Activated CD4-positive, CD25-positive, alpha-beta regulatory T cell treated with anti-CD3 and anti-CD28 coated beads, Interleukin-2, amount 50 U/mL, for 24 hours (primary cell): Measurements from ENCODE around the gene NCF4.

Experiments
- ATAC-seq, 2 donors: fragments of 150-1000 bp; cut with Tn5 transposase; one replicate each; pipeline ENCODE4 v1.10.0; 2021; ENCODE audit warnings: mild to moderate bottlenecking in 1 of 2, moderate library complexity in 1 of 2

Gene NCF4

GRCh38 chr22:36838119-36839030 lies 22.4 kb upstream of the NCF4 start:
- ATAC-seq, result no peak

GRCh38 chr22:36839356-36840073 lies 21.3 kb upstream of the NCF4 start:
- no peak for ATAC-seq

DNA sequence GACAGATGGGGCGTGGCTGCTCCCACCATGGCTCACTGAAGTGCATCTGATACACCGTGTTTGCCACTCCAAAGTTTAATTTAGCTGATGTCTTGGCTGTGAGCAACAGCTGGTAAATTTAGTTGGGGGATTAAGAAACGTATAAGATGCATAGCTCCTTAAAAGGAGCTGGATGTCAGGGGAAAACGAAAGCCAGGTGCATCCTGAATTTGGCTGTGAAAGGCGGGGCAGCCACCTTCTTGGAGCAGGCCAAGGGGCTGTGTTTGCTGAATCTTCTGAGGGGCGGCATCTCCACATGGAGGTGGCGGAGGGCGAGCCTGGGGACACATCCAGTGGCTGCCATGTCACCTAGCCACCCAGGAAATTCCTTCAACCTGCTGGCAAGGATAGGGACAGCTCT lies 20.7 kb upstream of the NCF4 start:
- no peak for ATAC-seq

- no peak for ATAC-seq
These were observed 14.5 kb upstream of the NCF4 start for GRCh38 chr22:36846271-36846670.

DNA sequence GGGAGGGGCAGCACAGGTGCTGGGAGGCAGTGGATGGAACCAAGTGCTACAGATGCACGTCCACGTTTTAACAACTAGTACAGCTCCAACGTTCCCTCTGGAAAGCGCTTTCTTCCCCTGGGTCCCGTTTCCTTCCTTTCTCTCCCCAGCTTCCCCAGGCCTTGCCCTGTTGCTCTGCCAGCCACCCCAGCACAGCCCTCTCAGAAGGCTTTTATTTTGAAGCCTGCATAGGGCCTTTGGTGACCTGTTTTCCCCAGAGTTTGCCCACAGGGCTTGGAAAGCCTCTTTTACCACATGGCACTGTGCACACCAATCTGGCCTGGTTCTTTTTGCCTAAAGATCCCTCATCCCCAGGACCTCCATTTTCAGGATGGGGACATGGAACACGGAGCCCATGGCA lies 13.9 kb upstream of the NCF4 start:
- ATAC-seq, result no peak

DNA sequence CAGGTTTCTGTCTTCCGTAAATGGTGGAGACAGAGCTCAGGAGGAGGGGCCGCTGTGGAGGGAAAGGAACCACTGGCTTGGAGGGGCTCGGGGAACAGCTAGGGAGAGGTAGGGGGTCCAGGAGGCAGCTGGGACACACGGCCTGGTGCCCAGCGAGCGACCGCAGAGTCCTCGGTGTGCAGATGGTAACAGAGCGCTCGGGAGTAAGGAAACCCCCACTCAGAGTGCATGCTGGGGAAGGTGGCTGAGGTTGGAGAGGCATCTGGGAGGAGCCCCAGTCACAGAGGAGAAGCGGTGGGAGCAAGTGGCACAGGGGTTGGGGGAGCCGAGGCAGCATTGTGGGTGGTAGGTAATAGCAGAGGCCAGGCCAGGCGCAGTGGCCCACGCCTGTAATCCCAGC lies 10.8 kb upstream of the NCF4 start:
- no peak for ATAC-seq

DNA sequence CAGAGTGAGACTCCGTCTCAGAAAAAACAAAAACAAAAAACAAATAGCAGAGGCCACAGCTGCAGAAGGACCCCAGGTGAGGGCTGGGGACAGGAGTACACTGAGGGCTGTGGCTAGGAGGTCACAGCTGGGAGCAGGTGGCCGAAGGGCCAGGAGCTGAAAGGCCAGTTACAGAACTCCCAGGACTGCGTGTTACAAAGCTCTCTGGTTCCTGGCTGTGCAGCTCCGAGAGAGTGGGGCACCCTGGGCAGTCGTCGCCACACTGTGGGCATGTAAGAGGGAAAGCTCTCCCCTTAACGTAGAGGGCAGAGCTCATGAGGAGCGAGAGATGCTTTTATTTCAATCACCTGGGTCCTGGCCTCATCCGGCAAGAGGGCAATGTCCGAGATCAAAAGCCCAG lies 10.1 kb upstream of the NCF4 start:
- no peak for ATAC-seq

- ATAC-seq, result no peak
These were observed 8.5 kb upstream of the NCF4 start for GRCh38 chr22:36852056-36852973.

DNA sequence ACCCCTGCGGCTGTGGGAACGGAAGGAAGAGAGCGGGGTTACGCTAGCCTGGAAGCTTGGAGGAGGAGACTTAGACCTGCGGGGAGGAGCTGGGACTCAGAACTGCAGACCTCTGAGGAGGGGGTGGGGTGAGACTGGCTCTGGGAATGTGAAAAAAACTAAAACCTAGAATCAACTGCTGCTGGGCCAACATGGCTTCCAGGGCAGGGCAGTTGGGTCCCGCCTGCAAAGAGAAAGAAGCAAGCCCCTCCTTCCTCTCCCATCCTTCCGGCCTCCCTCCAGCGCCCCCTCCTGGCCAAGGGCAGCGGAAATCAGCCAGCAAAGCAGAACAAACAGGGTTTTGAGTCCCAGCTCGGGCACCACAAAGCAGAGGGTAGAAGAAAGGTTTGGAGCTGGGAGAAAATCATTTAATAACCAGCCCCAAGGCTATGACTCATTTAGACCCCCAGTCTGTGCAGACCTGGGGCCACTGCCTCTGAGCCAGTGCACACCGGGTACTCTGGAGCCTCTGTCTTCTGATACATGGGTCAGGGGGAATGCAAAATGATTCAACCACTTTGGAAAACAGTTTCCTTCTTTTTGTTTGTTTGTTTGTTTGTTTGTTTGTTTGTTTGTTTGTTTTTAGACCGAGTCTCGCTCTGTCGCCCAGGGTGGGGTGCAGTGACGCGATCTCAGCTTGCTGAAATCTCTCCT lies 7.3 kb upstream of the NCF4 start:
- peak; percentile 68 for ATAC-seq

DNA sequence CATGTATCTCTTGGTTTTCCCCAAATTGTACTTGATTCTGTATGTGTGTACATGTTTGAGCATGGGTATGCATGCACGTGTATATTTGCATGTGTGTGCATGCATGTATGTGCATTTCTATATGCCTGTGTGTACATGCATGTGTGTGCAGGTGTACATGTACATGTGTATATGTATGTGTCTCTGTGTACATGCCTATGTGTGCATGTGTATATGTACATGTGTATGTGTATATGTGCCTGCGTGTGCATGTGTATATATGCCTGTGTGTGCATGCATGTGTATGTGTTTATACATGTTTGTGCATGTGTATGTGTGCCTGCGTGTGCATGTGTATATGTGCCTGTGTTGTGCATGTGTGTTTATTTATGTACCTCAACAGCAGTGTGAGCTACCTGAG lies 5.3 kb upstream of the NCF4 start:
- ATAC-seq, result no peak

DNA sequence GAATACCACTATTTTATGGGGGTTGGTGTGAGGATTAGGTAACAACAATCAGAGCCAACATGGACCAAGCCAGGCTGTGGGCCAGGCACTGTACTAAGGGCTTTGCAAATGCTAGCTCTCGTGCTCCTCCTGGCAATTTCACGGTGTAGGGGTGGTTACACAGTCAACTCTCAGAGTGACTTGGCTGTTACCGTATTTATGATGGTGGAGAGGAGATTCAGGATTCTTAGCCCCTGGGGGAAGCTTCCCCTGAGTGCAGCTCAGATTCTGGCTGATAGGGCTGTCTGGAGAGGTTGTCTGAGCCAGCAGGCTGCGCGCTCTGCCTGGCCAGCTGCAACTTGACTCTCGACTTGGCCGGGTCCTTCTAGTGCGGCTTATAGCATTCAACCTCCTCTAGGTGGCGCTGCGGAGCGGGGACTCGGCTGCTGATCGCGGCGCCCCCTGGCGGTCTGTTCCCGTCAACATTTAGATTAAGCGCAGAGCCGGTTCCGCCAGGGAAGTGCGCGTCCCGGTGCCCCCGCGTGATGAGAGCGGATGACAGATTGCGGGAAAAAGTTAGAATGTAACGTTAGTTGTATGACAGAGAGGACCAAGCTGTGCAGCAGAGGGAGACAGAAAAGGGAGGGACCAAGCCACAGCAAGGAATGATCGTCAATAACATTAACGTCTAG lies 4.5 kb upstream of the NCF4 start:
- ATAC-seq, result peak; percentile 27 to 36

GRCh38 chr22:36856792-36857135 lies 4.0 kb upstream of the NCF4 start:
- no peak for ATAC-seq

GRCh38 chr22:36858156-36858555 lies 2.6 kb upstream of the NCF4 start:
- ATAC-seq, result no peak

DNA sequence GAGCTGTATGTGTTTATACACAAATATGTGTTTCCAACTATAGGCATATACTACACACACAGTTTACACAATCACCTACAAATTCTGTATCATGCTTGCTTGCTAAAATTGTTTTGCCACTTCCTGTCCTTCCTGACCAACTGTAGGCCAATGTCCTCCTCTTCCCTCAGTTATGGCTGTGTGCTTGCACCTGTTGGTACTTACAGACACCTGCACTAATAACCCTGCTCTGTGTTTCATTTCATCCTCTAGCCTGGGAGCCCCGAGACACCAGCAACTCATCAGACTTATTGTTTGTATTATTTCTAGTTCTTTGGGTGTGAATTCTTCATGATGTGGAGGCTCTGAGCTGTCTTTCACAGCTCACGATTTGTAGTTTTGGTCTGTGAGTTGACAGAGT lies 1.8 kb upstream of the NCF4 start:
- no peak for ATAC-seq

GRCh38 chr22:36860017-36860416 lies 789 bp upstream of the NCF4 start:
- ATAC-seq, result no peak

- ATAC-seq, result no peak
These were observed 377 bp upstream of the NCF4 start for GRCh38 chr22:36860438-36860820.

DNA sequence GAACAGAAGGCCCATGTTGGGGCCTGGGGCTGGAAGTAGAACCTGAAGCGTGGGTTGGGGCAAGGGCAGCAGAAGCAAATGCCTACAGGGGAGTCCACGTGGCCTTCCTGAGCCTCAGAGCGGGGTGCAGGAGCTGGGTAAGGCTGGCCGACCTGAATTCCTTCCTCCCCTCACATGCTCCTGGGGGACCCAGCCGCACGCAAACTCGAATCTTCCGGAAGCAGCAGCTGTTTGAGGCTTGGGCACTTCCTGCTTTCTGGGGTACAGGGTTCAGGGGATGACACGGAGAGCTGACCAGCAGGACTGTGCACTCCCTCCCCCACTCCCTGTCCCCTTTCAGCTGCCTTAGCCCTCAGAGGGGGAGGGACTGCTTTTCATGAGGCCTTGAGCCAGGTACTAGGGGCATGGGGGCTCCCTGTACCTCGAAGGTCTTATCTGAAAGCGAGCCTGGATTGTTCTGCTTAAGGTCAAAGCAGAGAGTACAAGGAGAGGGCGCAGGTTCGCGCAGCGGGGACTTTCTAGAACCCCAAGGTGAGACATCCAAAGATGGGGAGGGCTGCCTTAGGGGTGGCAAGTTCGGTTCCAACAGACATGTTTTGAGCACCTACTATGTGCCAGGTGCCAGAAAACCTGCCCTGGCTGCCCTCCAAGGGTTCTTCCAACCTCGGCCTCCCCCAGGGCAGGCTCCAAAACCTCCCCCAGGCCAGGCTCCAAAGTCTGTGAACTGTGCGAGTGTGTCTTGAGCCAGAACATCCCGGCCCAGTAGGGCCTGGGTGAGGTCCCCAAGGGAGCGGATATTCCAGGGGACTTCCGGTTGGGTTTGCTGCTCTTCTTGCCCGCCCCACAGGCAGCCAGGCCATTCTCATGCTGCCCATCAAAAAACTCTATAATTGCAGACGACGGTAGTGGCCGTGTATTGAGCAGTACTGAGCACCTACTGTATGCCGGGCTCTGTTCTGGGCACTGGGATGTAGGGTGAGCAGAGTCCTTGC lies 1.7 kb downstream of the NCF4 start:
- no peak for ATAC-seq

DNA sequence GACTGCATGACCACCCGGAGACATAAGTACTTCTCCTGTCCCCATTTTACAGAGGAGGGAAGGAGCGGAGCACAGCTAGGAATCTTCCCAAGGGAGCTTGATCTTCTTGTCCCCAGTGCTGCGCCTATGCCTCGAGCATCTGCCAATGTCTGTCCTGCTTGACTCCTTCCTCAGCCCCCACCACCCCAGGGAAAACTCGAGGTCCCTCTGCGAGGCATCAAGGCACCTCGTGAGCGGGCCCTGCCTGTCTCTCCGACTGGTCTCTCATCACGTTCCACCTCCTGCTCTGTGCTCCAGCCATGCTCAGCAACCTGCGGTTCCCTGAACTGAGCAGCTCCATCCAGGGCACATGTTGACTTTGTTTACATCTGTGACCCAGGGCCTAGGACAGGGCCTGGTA lies 2.5 kb downstream of the NCF4 start:
- ATAC-seq, result no peak

- ATAC-seq, result no peak
These were observed 3.2 kb downstream of the NCF4 start for GRCh38 chr22:36863979-36864378.

DNA sequence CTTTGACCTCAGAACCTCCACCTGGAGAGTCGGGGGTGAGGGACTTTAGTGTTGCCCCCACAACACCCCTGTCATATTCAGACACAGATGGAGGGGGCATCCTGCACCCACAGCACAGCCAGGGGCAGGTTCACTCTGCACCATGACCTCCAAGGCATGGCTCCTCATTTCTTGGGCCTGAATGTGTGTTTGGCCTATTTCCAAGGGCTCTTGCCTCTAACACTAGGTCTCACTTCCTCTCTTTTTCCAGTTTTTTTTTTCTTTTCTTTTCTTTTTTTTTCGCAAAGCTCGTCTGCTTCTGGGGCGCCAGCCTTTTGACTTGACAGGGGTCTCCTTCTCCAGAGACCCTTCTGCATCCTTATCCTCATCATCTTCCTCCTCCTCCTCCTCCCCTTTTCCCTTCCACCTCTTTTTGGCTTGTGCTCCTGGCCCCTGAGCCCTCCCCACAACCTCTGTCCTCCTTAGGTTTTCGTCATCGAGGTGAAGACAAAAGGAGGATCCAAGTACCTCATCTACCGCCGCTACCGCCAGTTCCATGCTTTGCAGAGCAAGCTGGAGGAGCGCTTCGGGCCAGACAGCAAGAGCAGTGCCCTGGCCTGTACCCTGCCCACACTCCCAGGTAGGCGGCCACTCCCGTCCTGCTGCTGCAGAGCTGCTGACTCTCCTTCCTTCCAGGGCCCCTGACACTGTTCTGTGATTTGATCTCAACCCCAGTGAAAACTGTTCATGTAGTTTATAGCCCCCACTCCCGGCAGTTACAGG lies 3.8 kb downstream of the NCF4 start:
- no peak for ATAC-seq
